VCaP (cell line): ENCODE data around the gene TMX1.

ENCODE experiments used
- H3K27ac ChIP-seq: fragments of 450-650 bp; 2 replicates; pipeline ENCODE4 v1.5.1; 2017
- TF ChIP-seq, protein P1 (sequence below): fragments of 450-650 bp; conservative IDR thresholded peaks from 2 replicates; pipeline ENCODE4 v1.5.1; 2017; ENCODE audit warnings: mild to moderate bottlenecking, moderate library complexity

Gene TMX1

DNA sequence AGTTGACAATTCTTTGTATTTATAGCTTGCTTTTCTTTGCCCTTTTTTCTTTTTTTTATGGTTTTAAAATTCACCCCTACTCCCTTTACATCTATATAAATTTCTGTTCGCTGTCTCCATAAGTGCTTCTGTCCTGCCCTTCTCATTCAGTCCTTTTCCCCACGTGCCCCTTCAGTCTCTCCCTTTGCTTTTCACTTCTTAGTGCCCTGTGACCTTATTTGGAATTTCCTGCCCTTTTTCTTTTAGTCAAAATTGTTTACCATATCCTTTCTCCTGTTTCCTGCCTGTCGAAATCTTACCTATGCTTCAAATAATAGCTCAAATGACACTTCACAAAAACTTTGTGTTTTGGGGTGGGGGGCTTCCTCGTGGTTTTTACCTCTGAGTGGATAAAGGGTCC, 6.0 kb downstream of the TMX1 start:
- H3K27ac ChIP-seq = no peak overlapping the region
- TF ChIP-seq, protein P1, sequence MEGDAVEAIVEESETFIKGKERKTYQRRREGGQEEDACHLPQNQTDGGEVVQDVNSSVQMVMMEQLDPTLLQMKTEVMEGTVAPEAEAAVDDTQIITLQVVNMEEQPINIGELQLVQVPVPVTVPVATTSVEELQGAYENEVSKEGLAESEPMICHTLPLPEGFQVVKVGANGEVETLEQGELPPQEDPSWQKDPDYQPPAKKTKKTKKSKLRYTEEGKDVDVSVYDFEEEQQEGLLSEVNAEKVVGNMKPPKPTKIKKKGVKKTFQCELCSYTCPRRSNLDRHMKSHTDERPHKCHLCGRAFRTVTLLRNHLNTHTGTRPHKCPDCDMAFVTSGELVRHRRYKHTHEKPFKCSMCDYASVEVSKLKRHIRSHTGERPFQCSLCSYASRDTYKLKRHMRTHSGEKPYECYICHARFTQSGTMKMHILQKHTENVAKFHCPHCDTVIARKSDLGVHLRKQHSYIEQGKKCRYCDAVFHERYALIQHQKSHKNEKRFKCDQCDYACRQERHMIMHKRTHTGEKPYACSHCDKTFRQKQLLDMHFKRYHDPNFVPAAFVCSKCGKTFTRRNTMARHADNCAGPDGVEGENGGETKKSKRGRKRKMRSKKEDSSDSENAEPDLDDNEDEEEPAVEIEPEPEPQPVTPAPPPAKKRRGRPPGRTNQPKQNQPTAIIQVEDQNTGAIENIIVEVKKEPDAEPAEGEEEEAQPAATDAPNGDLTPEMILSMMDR = no peak

DNA sequence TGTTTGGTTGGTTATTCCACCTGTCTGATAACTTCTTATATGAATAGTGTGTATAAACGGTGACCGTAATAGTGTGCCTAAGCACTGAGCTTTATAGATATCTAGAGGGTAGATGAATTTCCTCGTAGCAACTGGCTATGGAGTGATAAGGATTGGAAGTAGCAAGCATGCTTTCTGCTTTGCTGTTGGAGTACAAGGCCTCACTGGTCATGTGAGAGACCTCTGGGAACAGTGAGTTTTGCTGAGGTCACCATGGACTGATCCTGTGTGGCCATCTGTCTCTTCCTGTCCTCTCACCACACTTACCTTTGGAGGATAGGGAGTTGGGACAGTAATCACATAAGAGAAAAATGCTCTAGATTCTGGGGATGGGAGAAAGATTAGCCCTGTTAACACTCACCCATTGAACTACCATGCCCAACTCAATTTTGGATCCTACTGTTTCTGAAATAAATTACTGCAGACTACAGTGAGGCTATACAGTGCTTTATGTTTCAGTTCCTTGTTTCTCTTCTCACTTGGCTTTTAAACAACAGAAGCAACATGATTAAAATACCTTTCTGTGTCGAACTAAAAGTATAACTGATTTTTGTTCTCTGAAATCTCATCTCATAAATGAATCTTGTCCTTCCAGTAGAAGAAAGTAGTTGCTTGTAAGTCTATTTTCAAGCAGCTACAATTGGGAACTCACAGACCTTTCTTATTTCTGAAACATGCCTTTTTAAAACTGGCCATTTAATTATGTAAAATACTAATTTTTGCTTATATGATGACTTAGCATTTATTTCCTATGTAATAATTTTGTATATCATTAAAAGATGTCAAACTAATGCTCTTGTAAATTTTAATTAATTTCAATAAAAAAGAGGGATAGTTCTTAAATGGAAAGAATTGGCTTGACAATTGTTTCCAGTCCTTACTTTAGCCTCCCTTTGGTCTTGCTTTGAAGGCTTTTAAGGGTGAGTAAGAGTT, 8.3 kb downstream of the TMX1 start:
- TF ChIP-seq, protein P1 = no peak
- H3K27ac ChIP-seq = no peak overlapping the region

DNA sequence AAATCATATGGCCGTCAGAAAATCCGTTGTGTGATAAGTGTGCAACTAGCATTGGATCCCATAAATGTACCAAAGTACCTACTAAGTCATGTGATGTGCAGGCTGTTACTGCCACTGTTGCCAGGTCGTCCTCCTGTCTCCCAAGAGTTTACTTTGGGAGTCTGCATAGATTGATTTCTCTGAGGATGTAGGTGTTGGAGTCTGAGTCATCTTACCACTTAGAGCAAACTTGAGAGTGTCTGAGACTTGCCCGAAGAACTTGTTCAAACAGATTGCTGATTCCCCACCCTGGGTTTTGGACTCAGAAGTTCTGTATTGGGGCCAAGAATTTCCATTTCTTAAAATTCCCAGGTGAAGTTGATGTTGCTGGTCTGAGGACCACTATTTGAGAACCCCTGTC, 11.4 kb downstream of the TMX1 start:
- TF ChIP-seq, protein P1 = no peak
- no peak overlapping the region for H3K27ac ChIP-seq

DNA sequence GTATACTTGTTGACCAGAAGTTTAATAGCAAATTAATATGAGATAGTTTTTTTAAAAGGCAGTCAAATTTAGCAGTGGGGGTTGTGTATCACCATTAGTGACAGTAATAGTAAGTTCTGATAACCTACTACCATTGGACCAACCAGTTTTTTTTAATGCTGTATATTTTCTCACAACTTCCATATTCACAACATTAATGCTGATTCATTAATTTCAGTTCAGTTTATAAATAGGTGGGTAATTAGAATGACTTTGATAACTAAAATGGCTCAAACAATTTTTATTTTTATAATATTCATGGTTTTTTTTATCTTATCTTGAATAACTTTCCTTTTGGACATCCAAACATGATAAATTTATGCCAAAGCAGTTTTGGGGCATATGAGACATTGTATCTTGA, 13.8 kb downstream of the TMX1 start:
- no peak overlapping the region for H3K27ac ChIP-seq
- TF ChIP-seq, protein P1 = no peak

DNA sequence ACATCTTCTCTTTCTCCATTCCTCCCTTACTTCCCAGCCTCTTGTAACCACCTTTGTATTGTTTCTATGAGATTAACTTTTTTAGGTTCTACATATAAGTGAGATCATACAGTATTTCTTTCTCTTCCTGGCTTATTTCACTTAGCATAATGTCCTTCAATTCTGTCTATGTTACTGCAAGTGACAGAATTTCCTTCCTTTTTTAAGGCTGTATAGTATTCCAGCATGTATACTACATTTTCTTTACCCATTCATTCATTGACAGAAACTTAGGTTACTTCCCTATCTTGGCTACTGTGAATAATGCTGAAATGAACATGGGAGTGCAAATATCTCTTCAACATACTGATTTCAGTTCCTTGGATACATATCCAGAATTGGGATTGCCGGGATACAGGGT, 18.2 kb downstream of the TMX1 start:
- no peak overlapping the region for H3K27ac ChIP-seq
- TF ChIP-seq, protein P1 = no peak

DNA sequence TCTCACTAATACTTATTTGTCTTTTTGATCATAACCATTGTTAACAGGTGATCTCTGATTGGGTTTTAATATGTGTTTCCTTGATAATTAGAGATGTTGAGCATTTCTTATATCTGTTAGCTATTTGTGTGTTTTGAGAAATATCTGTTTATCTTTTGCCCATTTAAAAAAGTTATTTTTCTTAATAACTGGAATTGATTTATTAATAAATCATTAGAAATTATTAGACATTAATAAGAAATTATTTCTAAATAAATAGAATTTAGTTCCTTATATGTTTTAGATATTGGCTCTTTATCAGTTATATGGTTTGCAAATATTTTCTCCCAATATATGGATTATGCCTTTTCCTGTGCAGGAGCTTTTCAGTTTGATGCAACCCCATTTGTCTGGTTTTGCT, 18.7 kb downstream of the TMX1 start:
- no peak overlapping the region for H3K27ac ChIP-seq
- TF ChIP-seq, protein P1 = no peak

DNA sequence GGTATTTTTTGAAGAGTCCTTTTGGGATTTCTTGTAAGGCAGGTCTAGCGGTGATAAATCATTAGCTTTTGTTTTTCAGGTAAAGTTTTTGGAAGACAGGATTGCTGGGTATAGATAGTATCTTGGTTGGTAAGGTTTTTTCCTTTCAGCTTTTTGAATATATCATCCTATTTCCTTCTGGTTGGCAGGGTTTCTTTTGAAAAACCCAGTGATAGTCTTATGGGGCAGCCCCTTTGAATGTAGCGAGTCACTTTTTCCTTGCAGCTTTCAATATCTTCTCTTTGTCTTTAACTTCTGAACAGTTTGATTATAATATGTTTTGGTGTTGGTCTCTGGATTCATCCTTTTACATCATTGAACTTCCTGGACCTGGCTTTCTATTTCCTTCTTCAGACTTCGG, 20.2 kb downstream of the TMX1 start:
- no peak overlapping the region for H3K27ac ChIP-seq
- TF ChIP-seq, protein P1 = no peak
